ENCODE data around the gene COL16A1. TPM values are rescaled to one million over a fixed set of nuclear protein-coding genes. Genes with fewer than 3 reads are reported as not detected.

COL16A1 gene
- polyA plus RNA-seq, 3 donors: 26.6 to 35.9 (median 30.8) TPM

DNA sequence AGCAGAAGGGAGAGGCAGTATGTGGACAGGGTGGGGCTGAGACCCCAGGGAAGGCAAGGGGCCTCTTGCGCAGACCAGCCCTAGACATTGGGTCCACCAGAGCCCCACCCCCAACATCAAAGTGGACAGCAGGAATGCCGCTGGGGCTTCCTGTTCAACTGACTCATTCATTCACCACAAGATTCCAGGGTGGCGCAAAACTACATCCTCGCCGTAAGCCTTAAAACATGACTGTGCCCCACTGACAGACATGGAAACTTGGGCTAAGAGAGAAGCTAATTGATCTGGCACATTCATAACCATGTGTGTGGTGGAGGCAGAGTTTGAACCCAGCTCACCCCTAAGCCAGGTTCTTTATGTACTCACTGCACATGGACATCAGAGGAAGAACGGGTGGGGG is 14.0 kb downstream of the COL16A1 start:
- no peak for DNase-seq (ENCODE audit: low read depth in 3 of 3, low spot score in 2 of 3)

DNA sequence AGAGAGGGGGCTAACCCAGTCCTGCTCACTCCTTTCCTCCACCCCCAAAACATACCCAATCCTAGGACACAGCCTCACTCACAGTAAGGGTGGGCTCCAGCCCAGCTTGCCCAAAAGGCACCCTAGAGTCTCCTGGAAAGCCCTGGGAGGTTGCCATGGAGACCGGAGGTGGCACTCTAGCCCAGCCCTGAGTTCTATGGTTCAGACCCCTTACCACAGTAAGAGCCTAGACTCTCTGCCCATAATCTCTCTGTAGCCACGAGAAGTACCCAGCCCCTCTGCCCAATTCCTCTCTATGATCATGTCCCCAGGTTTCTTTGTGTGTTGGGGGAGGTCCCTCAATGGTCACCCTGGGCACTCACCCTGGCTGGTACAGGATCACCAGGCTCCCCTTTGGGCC is 14.4 kb downstream of the COL16A1 start:
- DNase-seq (ENCODE audit: low read depth in 3 of 3, low spot score in 2 of 3): no peak

DNA sequence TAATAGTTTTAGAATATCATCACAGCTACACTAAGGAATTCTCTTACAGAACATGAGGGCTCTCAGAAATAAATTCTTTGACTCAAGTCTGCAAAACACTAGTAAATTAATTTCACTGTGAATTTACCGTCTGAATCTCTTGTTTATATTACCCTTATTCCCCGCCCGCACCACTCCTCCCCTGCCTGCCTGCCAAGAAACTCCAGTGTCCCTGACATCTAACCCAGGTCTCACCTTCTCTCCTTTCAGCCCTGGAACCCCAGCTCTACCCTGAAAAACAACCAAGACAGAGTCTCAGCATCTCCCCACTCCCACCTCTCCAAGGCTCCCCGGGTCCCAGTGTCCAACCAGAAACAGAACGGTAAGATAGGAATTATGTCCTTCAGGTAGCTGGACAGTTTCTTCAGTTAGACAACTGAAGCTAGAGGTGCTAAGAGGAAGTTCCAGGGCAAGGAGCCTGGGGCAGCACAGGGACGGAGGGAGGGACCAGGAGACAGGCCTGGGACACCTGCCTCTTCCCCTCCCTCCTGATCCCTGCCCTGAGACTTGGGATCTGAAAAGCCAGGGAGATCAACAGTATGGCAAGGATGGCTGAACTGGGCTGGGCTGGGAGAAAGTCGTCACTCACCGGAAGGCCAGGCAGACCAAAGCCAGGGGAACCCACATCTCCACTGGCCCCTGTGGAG is 15.4 kb downstream of the COL16A1 start:
- DNase-seq (ENCODE audit: low read depth in 3 of 3, low spot score in 2 of 3): no peak

DNA sequence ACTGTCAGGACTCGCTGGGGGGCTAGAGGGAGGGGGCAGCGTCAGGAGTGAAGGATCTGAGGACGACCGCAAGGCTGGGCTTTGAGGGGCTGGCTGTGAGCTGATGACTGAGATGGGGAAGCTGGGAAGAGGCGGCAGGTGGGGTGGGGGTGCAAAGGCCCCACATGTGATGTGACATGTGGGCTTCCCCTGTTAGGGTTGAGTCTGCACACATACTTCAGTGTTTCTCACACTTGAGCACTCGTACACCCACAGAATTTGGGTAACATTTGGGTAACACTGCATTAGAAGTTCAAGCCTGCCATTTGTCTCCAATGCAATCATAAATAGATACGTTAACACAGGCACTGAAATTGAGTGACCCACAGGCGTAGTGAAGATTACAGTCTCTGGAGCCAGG is 16.2 kb downstream of the COL16A1 start:
- DNase-seq (ENCODE audit: low read depth in 3 of 3, low spot score in 2 of 3): no peak

DNA sequence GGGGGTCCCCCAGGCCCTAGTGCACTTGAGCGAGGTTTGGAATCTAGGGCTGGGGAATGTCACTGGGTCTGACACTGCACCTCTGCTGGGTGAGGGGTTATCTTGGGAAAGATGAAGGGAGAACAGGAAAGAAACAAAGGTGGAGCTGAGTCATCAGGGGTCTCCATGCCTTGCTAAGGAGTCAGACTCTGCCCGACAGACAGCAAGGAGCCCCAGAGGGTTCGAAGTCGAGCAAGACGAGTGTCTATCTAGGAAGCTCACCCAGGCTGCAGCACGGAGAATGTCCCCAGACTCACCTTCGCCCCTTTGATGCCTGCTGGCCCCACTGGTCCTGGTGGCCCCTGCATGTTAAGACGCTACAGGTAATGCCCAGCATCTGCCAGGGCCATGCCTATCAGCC is 18.0 kb downstream of the COL16A1 start:
- no peak for DNase-seq (ENCODE audit: low read depth in 3 of 3, low spot score in 2 of 3)

DNA sequence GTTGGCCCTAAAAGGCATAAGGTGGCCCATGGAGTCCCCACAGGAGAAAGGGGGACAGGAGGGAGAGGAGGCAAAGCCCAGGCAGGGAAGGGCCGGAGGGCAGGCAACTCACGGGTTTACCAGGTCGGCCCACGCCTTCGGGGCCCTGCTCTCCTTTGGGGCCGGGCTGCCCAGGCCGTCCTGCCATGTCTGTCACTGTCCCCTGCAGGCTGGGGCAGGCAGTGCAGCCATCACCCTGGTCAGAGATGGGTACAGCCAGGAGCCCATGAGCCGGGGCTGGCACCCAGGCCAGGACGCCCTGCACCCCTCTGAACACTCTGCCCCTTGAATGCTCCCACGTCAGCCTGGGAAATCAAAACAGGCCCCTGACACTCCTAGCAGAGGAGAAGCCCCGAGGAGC is 19.8 kb downstream of the COL16A1 start:
- DNase-seq (ENCODE audit: low read depth in 3 of 3, low spot score in 2 of 3): no peak

DNA sequence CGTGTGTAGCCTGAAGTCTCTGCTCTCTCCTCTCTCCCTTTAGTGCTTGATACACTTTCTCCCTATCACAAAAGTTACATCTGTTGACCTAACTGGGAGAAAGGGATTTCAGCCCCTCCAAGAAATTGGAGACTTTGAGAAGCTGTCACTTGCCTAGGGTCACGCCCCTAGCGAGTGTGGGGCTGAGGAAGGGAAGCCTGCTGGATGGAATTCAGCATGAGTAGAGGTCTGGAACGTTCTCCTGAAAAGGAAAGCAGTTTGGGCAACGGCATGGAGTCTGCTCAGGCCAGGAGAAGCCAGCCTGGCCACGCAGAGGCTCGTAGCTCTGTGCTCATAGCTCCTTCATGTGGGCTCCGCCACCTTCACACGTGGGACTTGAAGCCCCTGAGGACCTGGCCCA is 22.4 kb downstream of the COL16A1 start:
- no peak for DNase-seq (ENCODE audit: low read depth in 3 of 3, low spot score in 2 of 3)

DNA sequence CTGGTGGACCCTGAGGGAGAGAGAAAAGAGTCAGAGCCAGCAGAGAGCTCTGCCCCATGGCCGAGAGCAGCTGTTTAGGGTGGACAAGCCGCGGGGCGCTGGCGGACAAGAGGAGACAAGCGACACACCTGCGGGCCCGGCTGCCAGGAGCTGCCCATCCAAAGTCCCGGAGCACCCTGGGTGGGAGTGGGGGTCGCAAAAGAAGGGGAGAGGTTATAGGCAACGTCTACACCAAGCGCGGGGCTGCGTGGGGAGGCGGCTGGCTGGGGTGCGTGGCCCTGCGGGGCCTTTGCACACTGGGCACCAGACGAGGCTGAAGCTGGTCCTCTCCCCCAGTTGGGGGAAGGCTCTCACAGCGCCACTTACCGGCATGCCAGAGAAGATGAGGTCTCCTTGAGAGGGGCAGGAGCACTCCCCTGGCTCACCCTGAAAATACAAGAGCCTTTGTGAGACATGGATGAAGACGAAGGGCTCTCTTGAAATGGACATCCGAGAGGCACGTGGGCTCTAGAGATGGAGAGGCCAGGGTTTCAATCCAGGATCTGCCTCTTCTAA is 24.1 kb downstream of the COL16A1 start:
- DNase-seq (ENCODE audit: low read depth in 3 of 3, low spot score in 2 of 3): no peak

DNA sequence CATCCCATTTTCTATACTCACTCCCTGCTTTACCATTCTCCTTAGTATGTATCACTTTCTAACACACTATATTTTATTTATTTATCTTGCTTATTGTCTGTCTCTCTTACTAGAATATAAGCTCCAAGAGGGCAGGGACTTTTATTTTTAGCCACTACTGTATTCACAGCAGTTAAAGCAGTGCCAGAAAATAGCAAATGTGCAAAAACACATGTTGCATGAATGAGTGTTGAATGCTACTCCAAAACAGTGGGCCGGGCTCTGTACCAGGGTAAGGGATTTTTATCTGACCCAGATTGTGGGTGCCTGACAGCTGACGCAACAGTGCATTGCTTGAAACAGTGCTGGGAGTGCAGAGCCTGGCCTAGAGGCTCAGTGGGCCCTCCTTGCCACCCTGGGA is 24.7 kb downstream of the COL16A1 start:
- no peak for DNase-seq (ENCODE audit: low read depth in 3 of 3, low spot score in 2 of 3)

DNA sequence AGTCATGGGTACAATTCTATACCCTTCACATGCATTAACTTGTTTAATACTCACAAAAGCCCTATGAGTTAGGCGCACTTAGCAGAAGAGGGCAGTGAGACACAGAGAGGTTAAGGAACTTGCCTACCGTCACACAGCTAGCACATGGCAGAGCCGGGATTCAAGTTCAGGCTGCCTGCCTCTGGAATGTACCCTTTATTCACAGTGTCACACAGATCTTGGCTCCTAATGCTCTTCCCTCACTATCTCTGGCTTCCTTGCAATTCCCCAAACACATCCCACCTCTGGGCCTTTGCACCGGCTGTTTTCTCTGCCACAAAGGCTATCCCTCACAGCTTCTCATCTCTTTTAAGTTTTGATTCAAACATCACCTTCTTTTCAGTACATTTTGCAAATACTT is 25.1 kb downstream of the COL16A1 start:
- no peak for DNase-seq (ENCODE audit: low read depth in 3 of 3, low spot score in 2 of 3)

DNA sequence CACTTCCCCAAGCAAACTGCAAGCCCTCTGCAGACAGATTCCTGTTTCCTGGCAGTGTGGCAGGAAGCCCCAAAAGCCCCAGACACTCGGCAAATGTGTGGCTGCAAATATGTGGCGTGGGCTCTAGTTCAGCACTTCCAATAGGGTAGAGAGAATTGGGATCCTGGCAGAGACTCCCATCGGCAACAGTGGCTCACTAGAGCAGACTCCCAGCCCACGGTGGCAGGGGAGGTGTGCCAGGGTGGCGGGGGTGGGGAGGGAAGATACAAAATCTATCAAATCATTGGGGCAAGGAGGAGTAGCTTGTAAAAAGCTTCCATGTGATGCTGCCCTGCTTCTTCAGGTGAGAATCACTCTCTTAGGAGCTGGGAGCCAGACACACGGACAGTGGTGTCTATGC is 25.9 kb downstream of the COL16A1 start:
- DNase-seq (ENCODE audit: low read depth in 3 of 3, low spot score in 2 of 3): no peak

DNA sequence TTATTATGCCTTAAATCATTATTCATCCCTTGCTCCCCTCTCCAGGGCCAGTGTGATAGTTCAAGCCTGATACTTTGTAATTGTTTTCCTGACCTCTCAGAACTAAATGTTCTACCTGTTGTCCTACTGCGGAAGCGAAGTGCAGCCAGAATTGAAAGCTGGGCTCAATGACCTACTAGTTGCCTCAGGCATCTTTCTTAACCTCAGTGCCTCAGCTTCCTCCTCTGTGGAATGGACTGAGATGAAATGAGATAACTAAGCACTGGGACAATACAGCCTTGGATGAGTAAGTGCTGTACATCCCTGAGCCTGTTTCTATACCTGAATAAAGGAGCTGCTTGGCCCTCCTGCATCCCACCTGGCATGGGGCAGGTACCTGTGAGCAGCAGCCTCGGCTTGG is 26.4 kb downstream of the COL16A1 start:
- no peak for DNase-seq (ENCODE audit: low read depth in 3 of 3, low spot score in 2 of 3)

DNA sequence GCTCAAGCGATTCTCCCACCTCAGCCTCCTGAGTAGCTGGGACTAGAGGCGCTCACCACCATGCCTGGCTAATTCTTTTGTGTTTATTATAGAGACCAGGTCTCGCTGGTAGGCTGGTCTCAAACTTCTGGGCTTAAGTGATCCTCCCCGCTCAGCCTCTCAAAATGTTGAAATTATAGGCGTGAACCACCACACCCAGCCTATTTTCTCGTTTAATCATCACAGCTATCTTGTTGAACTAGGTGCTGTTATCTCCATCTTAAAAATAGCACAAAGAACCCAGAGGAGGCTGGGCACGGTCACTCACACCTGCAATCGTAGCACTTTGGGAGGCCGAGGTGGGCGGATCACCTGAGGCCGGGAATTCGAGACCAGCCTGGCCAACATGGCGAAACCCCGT is 28.1 kb downstream of the COL16A1 start:
- DNase-seq (ENCODE audit: low read depth in 3 of 3, low spot score in 2 of 3): no peak

DNA sequence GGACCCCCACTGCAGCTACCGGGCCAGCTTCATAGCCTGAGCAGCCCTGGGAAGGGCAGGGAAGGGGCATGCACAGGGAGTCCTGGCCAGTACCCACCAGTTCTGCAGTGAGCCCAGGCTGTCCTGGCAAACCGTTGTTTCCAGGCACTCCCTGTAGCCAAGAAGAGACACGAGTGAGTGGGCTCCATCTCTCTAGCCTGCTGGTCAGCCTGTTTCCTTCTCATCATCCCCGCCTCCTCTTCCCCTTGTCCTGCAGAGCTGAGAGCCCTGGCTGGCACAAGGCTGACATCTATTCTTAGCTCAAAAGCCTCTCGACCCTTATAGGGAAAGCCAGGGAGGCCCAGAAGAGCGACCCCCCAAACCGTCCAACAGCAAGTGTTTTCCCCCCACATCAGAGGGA is 28.7 kb downstream of the COL16A1 start:
- no peak for DNase-seq (ENCODE audit: low read depth in 3 of 3, low spot score in 2 of 3)

DNA sequence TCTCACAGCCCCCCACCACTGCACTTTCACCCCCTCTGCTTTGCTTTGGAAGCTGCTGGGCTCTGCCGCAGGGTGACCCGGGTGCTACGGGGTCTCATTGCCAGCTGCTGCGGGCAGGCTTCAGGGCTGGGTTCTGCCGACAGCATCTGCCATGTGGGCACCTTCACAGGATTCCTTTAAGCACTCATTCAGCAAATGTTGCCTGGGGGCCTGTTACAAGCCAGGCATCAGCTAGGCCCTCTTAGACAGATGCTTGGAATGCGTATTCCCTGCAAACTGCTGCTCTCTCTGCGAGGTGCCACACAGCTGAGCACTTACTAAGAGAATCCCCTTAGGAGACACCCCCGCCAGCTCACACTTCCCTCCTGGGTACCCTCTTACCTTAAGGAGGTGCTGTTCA is 29.2 kb downstream of the COL16A1 start:
- DNase-seq (ENCODE audit: low read depth in 3 of 3, low spot score in 2 of 3): no peak

DNA sequence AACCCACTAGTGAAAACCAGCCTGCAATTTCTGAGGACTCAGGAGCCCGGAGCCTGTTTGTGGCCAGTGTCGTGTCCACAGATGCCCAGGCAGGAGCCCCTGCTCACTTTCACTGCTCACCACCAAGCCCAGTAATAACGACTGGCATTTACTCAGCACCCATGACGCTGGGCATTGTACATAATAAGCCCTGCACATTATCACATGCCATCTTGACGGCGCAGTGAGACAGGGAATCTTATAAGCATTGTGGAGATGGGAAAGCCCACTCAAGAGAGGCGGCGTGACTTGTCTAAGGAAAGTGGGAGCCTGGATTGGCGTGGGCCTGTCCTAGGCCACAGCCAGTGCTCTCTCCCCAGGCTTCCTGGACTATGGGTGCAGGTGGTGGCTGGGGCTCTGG is 30.4 kb downstream of the COL16A1 start:
- no peak for DNase-seq (ENCODE audit: low read depth in 3 of 3, low spot score in 2 of 3)

DNA sequence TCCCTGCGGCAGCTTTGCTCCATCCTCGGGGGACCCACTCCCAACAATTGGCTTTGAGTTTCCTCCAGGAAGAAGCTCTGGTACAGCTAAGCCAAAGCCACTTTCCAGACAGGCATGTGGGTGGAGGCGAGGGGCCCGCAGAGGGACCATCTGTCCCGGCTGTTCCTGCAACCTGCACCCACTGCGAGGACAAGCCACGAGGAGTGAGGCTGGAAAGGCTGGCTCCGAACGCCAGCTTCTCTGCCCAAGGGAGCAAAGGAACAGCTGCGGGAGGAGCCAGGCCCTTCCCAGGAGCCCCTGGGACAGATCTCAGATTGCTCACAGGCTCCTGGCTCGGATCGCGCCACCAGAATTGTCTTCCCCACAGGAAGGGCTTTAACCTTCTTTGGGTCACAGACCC is 30.8 kb downstream of the COL16A1 start:
- DNase-seq (ENCODE audit: low read depth in 3 of 3, low spot score in 2 of 3): no peak

DNA sequence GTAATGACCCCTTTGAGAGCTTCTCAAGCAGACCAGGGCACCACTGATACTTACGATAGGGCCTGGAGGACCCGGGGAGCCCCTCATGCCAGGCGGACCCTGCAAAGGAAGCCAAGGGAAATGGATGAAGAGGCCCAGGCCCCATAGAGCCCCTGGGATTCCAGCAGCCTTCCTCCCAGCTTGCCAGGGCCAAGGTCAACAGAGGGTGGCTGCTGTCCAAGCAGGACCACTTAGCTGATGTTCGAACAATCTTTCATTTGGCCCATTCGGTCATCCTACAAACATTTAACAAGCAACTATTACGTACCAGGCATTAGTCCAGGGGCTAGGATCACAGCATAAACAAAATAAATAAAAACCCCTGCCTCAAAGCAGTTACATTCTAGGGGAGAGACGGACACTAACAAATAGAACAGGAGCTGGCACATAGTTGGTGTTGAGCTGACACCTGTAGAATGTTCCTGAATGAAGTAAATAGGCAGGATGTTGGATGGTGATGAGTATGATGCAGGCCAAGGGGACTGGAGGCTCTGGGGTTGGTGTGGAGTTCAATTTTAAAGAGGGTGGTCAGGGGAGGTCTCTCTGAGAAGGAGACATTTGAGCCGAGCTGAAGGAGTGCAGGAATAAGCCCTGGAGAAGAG is 32.1 kb downstream of the COL16A1 start:
- DNase-seq (ENCODE audit: low read depth in 3 of 3, low spot score in 2 of 3): no peak

DNA sequence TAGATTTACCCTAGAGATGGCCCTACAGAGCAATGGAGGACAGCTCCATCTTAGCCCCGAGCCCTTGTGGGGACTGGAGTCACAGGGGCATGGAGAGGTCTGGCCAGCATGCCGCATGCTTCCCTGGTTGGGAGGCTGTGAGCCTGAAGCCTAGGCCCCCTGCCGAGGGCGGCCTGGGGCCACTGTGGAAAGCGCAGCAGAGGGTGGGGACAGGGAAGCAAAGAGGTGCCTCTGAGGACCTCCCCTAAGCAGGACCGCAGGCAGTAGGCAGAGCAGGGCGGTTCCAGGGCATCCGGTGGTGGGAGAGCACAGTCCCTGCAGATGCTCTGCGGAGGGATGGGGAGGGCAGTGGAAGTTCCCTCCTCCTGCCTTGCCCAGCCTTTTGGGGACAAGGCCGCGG is 32.7 kb downstream of the COL16A1 start:
- DNase-seq (ENCODE audit: low read depth in 3 of 3, low spot score in 2 of 3): no peak

DNA sequence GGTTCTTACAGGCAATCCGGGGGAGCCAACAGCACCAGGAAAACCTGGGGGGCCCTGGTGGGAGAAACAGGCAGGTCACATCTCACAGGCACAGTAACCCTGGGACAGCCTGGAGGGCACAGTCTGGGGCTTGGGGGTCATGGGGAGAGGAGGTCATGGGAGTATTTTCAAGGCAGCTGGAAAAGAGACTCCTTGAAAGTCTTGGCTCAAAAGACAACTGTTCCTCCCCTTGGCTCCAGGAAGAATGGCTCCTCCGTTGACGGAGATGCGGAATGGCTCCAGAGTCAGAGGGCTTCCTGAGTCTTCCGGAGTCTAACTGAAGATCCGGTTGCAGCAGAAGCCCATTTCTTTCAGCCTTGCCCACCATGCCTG is 33.2 kb downstream of the COL16A1 start:
- DNase-seq (ENCODE audit: low read depth in 3 of 3, low spot score in 2 of 3): no peak

DNA sequence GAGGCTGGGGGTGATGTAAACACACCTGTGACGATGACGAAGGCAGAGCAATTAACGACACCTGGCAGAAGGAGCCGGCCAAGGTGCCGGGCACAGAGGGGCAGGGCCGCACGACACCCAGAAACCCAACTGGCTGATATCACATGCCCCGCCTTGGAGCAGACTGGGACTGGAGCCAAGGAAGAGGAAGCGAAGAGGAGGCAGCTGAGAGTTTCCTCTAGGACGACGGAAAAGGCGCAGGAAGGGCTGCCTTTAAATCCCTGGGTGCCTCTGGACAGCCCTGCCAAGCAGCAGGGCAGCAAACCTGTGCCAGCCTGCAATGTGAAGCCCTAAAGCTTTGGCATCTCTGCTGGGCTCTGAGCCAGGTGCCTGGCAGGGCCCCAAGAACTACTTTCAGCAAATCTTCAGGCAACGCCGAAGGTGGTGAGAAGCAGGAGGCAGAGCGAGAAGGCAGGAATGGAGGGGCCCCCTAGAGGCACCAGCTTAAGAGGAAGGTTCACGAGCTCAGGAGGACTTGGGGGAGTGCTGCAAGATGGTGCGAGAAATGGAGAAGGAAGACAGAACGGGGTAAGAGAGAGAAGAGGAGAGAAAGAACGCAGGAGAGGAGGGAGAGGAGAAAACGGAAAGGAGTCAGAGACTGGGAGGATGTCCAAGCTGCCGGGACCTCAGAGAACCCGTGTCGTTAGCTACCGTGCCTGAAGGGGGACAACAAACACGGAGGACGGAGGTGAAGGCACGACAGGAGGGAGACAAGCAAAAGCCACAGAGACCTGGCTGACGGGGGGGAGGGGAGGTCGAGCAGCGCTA is 33.8 kb downstream of the COL16A1 start:
- peak; percentile 31 to 41 (median 35) for DNase-seq (ENCODE audit: low read depth in 3 of 3, low spot score in 2 of 3)

DNA sequence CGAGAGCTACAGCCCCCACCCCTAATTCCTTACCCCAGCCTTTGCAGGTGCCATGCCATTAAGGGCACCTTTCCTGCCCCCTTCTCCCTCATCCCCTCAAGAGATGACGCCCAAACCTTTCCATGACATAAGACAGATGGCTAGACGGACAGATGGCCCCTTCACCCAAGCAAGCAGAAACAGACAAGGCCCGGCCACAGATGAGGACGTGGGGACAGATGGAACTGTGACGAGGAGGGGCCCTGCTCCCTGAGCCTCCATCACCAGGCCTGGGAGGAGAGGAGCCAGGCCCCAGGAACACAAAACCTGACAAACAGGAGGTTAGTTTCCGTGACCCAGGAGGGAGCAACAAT is 34.4 kb downstream of the COL16A1 start:
- no peak for DNase-seq (ENCODE audit: low read depth in 3 of 3, low spot score in 2 of 3)

All from right renal cortex interstitium (tissue), 3 donors.